ENCODE measurements around the gene SLX4.

Gene SLX4

DNA sequence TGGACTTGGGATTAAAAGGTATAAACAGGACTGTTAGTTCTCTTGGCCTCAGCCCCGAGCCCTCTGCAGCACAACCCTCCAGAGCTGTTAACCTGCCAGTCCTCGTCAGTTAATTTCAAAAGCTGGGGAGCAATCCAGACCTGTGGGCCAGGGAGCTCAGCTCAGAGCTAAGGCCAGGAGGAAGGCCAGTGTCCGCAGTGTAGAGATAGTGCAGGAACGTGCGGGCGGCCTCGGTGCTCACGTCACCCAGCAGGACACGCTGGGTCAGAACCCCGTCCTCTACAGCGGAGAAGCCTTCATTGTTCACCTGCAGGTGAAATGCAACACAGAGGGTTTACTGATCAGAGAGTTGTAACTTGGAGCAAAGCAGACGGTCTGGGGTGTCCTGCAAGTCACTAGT, 18.8 kb downstream of the SLX4 start:
- H3K4me3 ChIP-seq (replicated peaks in 1 of 2; ENCODE audit: low read depth in 2 of 2, low read length in 2 of 2), result no peak overlapping the region
- TF ChIP-seq, protein P1, sequence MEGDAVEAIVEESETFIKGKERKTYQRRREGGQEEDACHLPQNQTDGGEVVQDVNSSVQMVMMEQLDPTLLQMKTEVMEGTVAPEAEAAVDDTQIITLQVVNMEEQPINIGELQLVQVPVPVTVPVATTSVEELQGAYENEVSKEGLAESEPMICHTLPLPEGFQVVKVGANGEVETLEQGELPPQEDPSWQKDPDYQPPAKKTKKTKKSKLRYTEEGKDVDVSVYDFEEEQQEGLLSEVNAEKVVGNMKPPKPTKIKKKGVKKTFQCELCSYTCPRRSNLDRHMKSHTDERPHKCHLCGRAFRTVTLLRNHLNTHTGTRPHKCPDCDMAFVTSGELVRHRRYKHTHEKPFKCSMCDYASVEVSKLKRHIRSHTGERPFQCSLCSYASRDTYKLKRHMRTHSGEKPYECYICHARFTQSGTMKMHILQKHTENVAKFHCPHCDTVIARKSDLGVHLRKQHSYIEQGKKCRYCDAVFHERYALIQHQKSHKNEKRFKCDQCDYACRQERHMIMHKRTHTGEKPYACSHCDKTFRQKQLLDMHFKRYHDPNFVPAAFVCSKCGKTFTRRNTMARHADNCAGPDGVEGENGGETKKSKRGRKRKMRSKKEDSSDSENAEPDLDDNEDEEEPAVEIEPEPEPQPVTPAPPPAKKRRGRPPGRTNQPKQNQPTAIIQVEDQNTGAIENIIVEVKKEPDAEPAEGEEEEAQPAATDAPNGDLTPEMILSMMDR (IDR thresholded peaks at IDR 0.05; ENCODE audit: low read depth, low read length), result no peak
- no peak for DNase-seq (ENCODE audit: low read depth in 2 of 2)

DNA sequence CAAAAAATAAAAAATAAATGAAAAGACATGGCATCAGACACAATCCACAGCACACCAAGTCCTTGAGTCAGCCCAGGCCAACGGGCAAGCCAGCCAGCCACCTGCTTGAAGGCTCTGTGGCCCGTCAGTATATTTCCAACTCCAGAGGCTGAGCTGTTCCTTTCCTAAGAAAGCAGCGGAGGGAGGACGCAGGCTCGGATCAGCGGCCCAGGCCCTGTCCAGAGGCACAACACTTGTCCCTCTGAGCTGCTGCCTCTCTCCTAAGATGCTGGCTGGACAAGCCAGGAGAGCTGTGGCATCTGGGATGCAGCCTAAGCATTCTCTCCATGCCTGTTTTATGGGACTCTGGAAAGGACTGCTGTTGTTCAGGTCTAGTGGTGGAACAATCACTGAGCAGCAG, 19.4 kb downstream of the SLX4 start:
- no peak for DNase-seq (ENCODE audit: low read depth in 2 of 2)
- TF ChIP-seq, protein P1 (IDR thresholded peaks at IDR 0.05; ENCODE audit: low read depth, low read length), result no peak
- no peak overlapping the region for H3K4me3 ChIP-seq (replicated peaks in 1 of 2; ENCODE audit: low read depth in 2 of 2, low read length in 2 of 2)

DNA sequence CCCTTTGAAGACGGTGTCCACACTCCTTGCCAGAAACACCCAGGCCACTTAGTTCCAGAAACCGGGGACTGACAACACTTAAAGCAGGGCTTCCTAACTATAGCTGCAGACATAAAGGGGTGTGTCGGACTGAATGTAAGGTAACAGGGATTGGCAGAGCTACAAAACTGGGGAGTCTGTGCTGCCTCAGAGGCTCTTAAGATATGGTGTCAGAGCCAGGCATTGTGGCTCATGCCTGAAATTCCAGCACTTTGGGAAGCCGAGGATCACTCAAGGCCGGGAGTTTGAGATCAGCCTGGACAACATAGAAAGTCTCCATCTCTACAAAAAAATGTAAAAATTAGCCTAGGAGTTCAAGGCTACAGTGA, 20.0 kb downstream of the SLX4 start:
- TF ChIP-seq, protein P1 (IDR thresholded peaks at IDR 0.05; ENCODE audit: low read depth, low read length), result no peak
- DNase-seq (ENCODE audit: low read depth in 2 of 2), result no peak
- no peak overlapping the region for H3K4me3 ChIP-seq (replicated peaks in 1 of 2; ENCODE audit: low read depth in 2 of 2, low read length in 2 of 2)

DNA sequence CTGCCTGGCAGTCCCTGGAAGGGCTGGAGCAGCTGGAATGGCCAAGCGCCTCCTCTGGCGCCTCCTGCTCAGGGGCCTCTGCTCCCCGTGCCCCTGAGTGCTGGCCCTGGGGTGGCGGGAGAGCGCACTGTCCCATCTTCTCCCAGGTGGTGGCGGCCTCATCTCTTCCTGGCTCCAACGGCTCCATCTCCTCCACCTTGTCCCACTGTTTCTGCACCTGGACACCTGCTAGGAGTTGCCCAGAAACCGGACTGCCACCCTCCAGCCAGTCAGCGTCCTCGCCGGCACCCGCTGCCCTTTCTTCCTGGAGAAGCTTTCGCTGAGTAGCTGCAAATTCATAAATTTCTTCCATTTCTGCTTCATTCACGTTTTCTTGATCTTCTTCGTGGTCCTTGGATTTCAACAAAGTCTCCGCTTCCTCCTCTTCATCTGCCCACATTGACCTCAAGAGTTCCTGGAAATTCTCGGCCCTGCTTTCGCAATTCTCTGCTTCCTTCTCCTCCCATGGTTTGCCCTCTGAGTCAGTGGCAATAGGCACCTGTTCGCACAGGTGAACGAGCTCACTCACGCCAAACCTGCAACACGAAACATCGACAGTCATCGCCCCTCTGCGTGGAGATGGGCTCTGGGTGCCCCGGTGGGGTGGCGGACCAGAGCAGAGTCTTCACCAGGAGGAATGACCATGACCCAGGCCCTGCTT, 20.5 kb downstream of the SLX4 start:
- TF ChIP-seq, protein P1 (IDR thresholded peaks at IDR 0.05; ENCODE audit: low read depth, low read length), result no peak
- no peak overlapping the region for H3K4me3 ChIP-seq (replicated peaks in 1 of 2; ENCODE audit: low read depth in 2 of 2, low read length in 2 of 2)
- no peak for DNase-seq (ENCODE audit: low read depth in 2 of 2)

DNA sequence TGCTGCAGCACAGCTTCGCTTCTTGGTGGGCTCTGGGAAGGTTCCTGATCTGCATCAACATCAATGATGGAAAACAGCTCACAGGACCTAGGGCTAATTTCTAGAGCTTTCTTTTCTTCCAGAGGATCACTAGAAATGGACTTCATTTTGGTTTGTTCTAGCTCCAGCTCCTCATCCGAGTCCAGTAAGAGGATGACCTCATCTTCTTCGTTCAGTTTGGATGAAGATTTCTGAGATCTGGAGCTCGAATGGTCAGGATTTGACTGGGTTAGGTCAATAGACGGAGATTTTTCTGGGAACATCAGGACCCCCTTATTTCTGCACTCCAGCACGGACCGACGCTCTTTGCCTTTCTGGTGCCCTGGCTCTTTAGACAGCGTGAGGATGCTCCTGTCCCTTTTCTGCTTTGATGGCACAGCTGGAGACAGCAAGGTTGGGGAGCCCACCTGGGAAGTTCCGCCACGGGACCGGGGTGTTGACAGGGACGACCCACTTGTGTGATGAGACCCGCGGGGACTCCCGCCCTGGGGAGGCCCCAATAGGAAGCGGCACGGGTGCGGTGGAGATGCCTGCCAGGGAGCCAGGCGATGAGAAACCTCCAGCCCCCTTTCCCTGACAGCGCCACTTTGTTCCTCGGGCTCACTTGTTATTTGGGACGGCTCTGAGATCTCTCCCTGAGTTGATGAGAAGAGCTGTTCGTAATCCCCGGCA, 21.3 kb downstream of the SLX4 start:
- H3K4me3 ChIP-seq (replicated peaks in 1 of 2; ENCODE audit: low read depth in 2 of 2, low read length in 2 of 2), result no peak overlapping the region
- DNase-seq (ENCODE audit: low read depth in 2 of 2), result no peak
- TF ChIP-seq, protein P1 (IDR thresholded peaks at IDR 0.05; ENCODE audit: low read depth, low read length), result no peak

DNA sequence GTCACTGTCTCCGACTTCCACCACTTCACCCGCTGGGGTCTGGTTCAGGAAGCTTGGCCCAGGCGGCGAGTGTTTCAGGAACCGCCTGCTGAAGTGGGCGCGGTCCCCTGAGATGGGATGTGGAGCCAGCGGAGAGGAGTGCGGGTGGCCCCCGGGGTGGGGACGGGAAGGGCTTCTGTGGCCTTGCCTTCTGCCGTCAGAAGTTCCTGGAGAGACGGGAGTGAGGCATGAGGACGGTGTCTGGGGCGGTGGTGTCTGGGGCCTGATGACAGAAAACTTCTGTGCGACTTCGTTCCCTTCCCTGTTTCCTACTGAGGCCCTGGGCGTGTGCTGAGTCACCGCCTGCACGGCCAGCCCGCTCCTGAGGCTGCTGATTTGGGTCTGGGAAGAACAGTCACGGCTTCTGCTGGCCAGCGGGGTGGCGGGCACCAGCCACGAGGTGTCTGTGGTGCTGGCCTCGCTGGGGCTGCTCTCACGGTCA, 21.9 kb downstream of the SLX4 start:
- TF ChIP-seq, protein P1 (IDR thresholded peaks at IDR 0.05; ENCODE audit: low read depth, low read length), result no peak
- peak in 1 of 2 donors; percentile 13 for DNase-seq (ENCODE audit: low read depth in 2 of 2)
- H3K4me3 ChIP-seq (replicated peaks in 1 of 2; ENCODE audit: low read depth in 2 of 2, low read length in 2 of 2), result no peak overlapping the region
